ENCODE data around the gene FBXO22. TPM values are rescaled to one million over a fixed set of nuclear protein-coding genes. Genes with fewer than 3 reads are reported as not detected.
"Not testable (repeated sequence)": the region's sequence is repeated elsewhere in the genome, so short reads cannot be mapped to it uniquely, and the experiment has no call there.

Gene FBXO22
- total and polyA plus RNA-seq, 7 donors, result 10.8 to 21.5 (median 15.7) TPM

- no peak for DNase-seq
- intact Hi-C loops (cut with DNase I), result no loop called here
- H3K27me3 ChIP-seq, result peaks cover 0 to 4% (median 0%) of the 10 kb centered on the region in 3 donors
- H3K4me3 ChIP-seq, result no peak overlapping the region
- WGBS, 2 donors, result 89% methylated on average over 1 of the region's 1 CpG
- no peaks in the 10 kb centered on the region for H3K9me3 ChIP-seq
- TF ChIP-seq POLR2AphosphoS5 (IDR thresholded peaks at IDR 0.05) (no peak), EP300 (IDR thresholded peaks at IDR 0.05) (no peak), POLR2A (IDR thresholded peaks at IDR 0.05) (no peak), CTCF (IDR thresholded peaks at IDR 0.05) (no peak)
- H3K36me3 ChIP-seq, result no peaks in the 10 kb centered on the region
- H3K27ac ChIP-seq, result no peak overlapping the region
- no peaks in the 10 kb centered on the region for H3K4me1 ChIP-seq
Observed at GRCh38 chr15:75955720-75956119, 52.0 kb downstream of the FBXO22 start.

GRCh38 chr15:75961331-75961730, 57.7 kb downstream of the FBXO22 start:
- H3K27me3 ChIP-seq, result peaks cover 0 to 4% (median 0%) of the 10 kb centered on the region in 3 donors
- H3K27ac ChIP-seq, result no peak overlapping the region
- DNase-seq, result no peak
- intact Hi-C loops (cut with DNase I), result no loop called here
- no peak overlapping the region for H3K4me3 ChIP-seq
- TF ChIP-seq POLR2A (IDR thresholded peaks at IDR 0.05) (no peak), CTCF (IDR thresholded peaks at IDR 0.05) (no peak), EP300 (IDR thresholded peaks at IDR 0.05) (no peak), POLR2AphosphoS5 (IDR thresholded peaks at IDR 0.05) (no peak)
- no peaks in the 10 kb centered on the region for H3K36me3 ChIP-seq
- 77 to 92% methylated on average over 1 of the region's 1 CpG for WGBS, 2 donors
- H3K4me1 ChIP-seq, result no peaks in the 10 kb centered on the region
- H3K9me3 ChIP-seq, result no peaks in the 10 kb centered on the region

- no peak for DNase-seq
- TF ChIP-seq EP300 (IDR thresholded peaks at IDR 0.05), result no peak
- WGBS, 2 donors, result 19 to 53% methylated on average over 2 of the region's 2 CpGs
- Histone ChIP-seq H3K27ac (no peak overlapping the region), H3K4me3 (no peak overlapping the region), H3K9me3 (no peaks in the 10 kb centered on the region), H3K4me1 (no peaks in the 10 kb centered on the region), H3K27me3 (no peaks in the 10 kb centered on the region), H3K36me3 (no peaks in the 10 kb centered on the region)
- intact Hi-C loops (cut with DNase I), result no loop called here
Observed at GRCh38 chr15:75966073-75966472, 62.4 kb downstream of the FBXO22 start.

GRCh38 chr15:75976766-75977165, 73.1 kb downstream of the FBXO22 start:
- H3K27me3 ChIP-seq; intact Hi-C loops (cut with DNase I); H3K4me1 ChIP-seq; DNase-seq; H3K9me3 ChIP-seq; H3K4me3 ChIP-seq; H3K36me3 ChIP-seq; H3K27ac ChIP-seq: not testable (repeated sequence)
- 79 to 89% methylated on average over 3 of the region's 3 CpGs for WGBS, 2 donors

GRCh38 chr15:75981149-75981815, 77.6 kb downstream of the FBXO22 start:
- H3K27ac ChIP-seq, result no peak overlapping the region
- no peak overlapping the region for H3K4me3 ChIP-seq
- H3K4me1 ChIP-seq, result no peaks in the 10 kb centered on the region
- no peaks in the 10 kb centered on the region for H3K36me3 ChIP-seq
- H3K27me3 ChIP-seq, result no peaks in the 10 kb centered on the region
- H3K9me3 ChIP-seq, result no peaks in the 10 kb centered on the region
- no peak for DNase-seq
- TF ChIP-seq EP300 (IDR thresholded peaks at IDR 0.05), result no peak
- TF ChIP-seq POLR2A (IDR thresholded peaks at IDR 0.05), result no peak
- TF ChIP-seq POLR2AphosphoS5 (IDR thresholded peaks at IDR 0.05), result no peak
- no peak for TF ChIP-seq CTCF (IDR thresholded peaks at IDR 0.05)
- WGBS, 2 donors, result 46 to 71% methylated on average over 2 of the region's 2 CpGs
- intact Hi-C loops (cut with DNase I), result no loop called here

- no peaks in the 10 kb centered on the region for H3K4me1 ChIP-seq
- WGBS, 2 donors, result 90 to 93% methylated on average over 2 of the region's 2 CpGs
- TF ChIP-seq CTCF (IDR thresholded peaks at IDR 0.05) (no peak), EP300 (IDR thresholded peaks at IDR 0.05) (no peak), POLR2A (IDR thresholded peaks at IDR 0.05) (no peak), POLR2AphosphoS5 (IDR thresholded peaks at IDR 0.05) (no peak)
Observed at GRCh38 chr15:75982468-75982867, 78.8 kb downstream of the FBXO22 start.

GRCh38 chr15:75984706-75985105, 81.0 kb downstream of the FBXO22 start:
- intact Hi-C loops (cut with DNase I); H3K4me3 ChIP-seq; H3K9me3 ChIP-seq; DNase-seq; H3K36me3 ChIP-seq; H3K27ac ChIP-seq; H3K4me1 ChIP-seq; H3K27me3 ChIP-seq: not testable (repeated sequence)
- WGBS, 2 donors, result 91 to 92% methylated on average over 3 of the region's 3 CpGs

More at GRCh38 chr15:75982468-75982867, 78.8 kb downstream of the FBXO22 start:
- Histone ChIP-seq H3K27me3 (no peaks in the 10 kb centered on the region), H3K9me3 (no peaks in the 10 kb centered on the region), H3K36me3 (no peaks in the 10 kb centered on the region), H3K4me3 (no peak overlapping the region), H3K27ac (no peak overlapping the region)
- no peak for DNase-seq
- intact Hi-C loops (cut with DNase I), result no loop called here
